Cardiac fibroblast (primary cell): ENCODE results near the gene OAS2.
"Not testable (repeated sequence)": the region's sequence is repeated elsewhere in the genome, so short reads cannot be mapped to it uniquely, and the experiment has no call there.

Experiments used
- DNase-seq, 2 donors: peaks; one replicate each; pipeline versions ENCODE4 v3.0.0 to v3.0.0-alpha.2; 2010; ENCODE audit warnings: low read depth in 2 of 2
- H3K4me3 ChIP-seq, 2 donors: replicated peaks in 1 of 2; 1 replicate in 1 of 2; 2 replicates in 1 of 2; pipeline ENCODE4 v1.5.1; 2011; ENCODE audit warnings: low read depth in 2 of 2, low read length in 2 of 2, mild to moderate bottlenecking in 2 of 2, moderate library complexity in 1 of 2
- CTCF ChIP-seq: IDR thresholded peaks from one replicate; pipeline ENCODE4 v1.5.1; 2011; ENCODE audit warnings: low read depth, mild to moderate bottlenecking, low read length, inconsistent platforms

Gene OAS2

GRCh38 chr12:112979041-112979680 is 842 bp downstream of the OAS2 start:
- TF ChIP-seq CTCF: no peak
- no peak for DNase-seq

GRCh38 chr12:112980491-112981158 is 2.3 kb downstream of the OAS2 start:
- DNase-seq: no peak
- no peak for TF ChIP-seq CTCF
- H3K4me3 ChIP-seq: no peak overlapping the region

More at GRCh38 chr12:112979041-112979680, 842 bp downstream of the OAS2 start:
- H3K4me3 ChIP-seq: peak overlapping the region in 1 of 2 donors; percentile 53

- TF ChIP-seq CTCF: no peak
- H3K4me3 ChIP-seq: no peak overlapping the region
- DNase-seq: no peak
Observed at GRCh38 chr12:112985642-112986290, 7.4 kb downstream of the OAS2 start.

- no peak for TF ChIP-seq CTCF
- DNase-seq: no peak
- H3K4me3 ChIP-seq: no peak overlapping the region
Observed at GRCh38 chr12:112986291-112986800, 8.0 kb downstream of the OAS2 start.

- no peak overlapping the region for H3K4me3 ChIP-seq
- no peak for DNase-seq
- TF ChIP-seq CTCF: no peak
Observed at GRCh38 chr12:112987561-112987960, 9.2 kb downstream of the OAS2 start.

- no peak for DNase-seq
- no peak overlapping the region for H3K4me3 ChIP-seq
- TF ChIP-seq CTCF: no peak
Observed at GRCh38 chr12:112988224-112988623, 9.9 kb downstream of the OAS2 start.

- H3K4me3 ChIP-seq, DNase-seq: not testable (repeated sequence)
Observed at GRCh38 chr12:112988823-112989385, 10.6 kb downstream of the OAS2 start.
